HG03571 (cell line): ENCODE data around the gene CD8B2.
"Not testable (repeated sequence)": the region's sequence is repeated elsewhere in the genome, so short reads cannot be mapped to it uniquely, and the experiment has no call there.

Experiments
- ATAC-seq: cut with Tn5 transposase; IDR thresholded peaks from one replicate; pipeline ENCODE4 v1.9.1; 2021; ENCODE audit not compliant: unreplicated experiment

CD8B2 gene

GRCh38 chr2:106547164-106547903 is 60.2 kb downstream of the CD8B2 start:
- ATAC-seq: no peak

GRCh38 chr2:106551417-106552130 is 64.4 kb downstream of the CD8B2 start:
- no peak for ATAC-seq

GRCh38 chr2:106552921-106553320 is 65.8 kb downstream of the CD8B2 start:
- no peak for ATAC-seq

GRCh38 chr2:106553321-106553720 is 66.2 kb downstream of the CD8B2 start:
- no peak for ATAC-seq

GRCh38 chr2:106554411-106554810 is 67.2 kb downstream of the CD8B2 start:
- no peak for ATAC-seq

GRCh38 chr2:106555053-106555452 is 67.9 kb downstream of the CD8B2 start:
- no peak for ATAC-seq

- not testable (repeated sequence) for ATAC-seq
These were observed 72.6 kb downstream of the CD8B2 start for GRCh38 chr2:106559786-106560185.

- ATAC-seq: no peak
These were observed 73.6 kb downstream of the CD8B2 start for GRCh38 chr2:106560773-106561172.

- ATAC-seq: no peak
These were observed 74.2 kb downstream of the CD8B2 start for GRCh38 chr2:106561356-106561755.

GRCh38 chr2:106561803-106562202 is 74.6 kb downstream of the CD8B2 start:
- no peak for ATAC-seq

GRCh38 chr2:106562268-106563186 is 75.4 kb downstream of the CD8B2 start:
- no peak for ATAC-seq

- no peak for ATAC-seq
These were observed 76.0 kb downstream of the CD8B2 start for GRCh38 chr2:106563195-106563594.

GRCh38 chr2:106565599-106565998 is 78.4 kb downstream of the CD8B2 start:
- ATAC-seq: no peak

- ATAC-seq: no peak
These were observed 78.9 kb downstream of the CD8B2 start for GRCh38 chr2:106566050-106566449.

- ATAC-seq: not testable (repeated sequence)
These were observed 79.3 kb downstream of the CD8B2 start for GRCh38 chr2:106566484-106566883.

- ATAC-seq: no peak
These were observed 83.2 kb downstream of the CD8B2 start for GRCh38 chr2:106570316-106570715.
